ENCODE data around the gene ADGRB2.

ADGRB2 gene

GRCh38 chr1:31761883-31762282 is 2.3 kb downstream of the ADGRB2 start:
- no peak overlapping the region for H2BK15ac ChIP-seq (ENCODE audit: low read depth, poor library complexity, severe bottlenecking)
- no peak overlapping the region for H3K4ac ChIP-seq (ENCODE audit: low read depth in 1 of 2, low read length in 2 of 2)
- peak overlapping the region in 1 of 2 experiments; percentile 78 for H3K4me3 ChIP-seq (ENCODE audit: insufficient read depth in 1 of 2, low read depth in 1 of 2, low read length in 2 of 2)
- no peak overlapping the region for H3K27ac ChIP-seq (ENCODE audit: low read length, poor library complexity, severe bottlenecking)
- H2BK120ac ChIP-seq (ENCODE audit: low read depth, low read length), result no peak overlapping the region
- H4K91ac ChIP-seq (ENCODE audit: low read length), result peak overlapping the region; percentile 28
- H3K9me3 ChIP-seq (ENCODE audit: control insufficient read depth, low read length), result no peaks in the 10 kb centered on the region
- no peak overlapping the region for H4K8ac ChIP-seq (ENCODE audit: low read length)
- H2AK5ac ChIP-seq (ENCODE audit: low read length, severe bottlenecking), result peak overlapping the region; percentile 62
- H3K14ac ChIP-seq (ENCODE audit: low read length in 2 of 2), result no peak overlapping the region
- H2BK5ac ChIP-seq (ENCODE audit: low read depth, low read length, poor library complexity, severe bottlenecking), result no peak overlapping the region
- H2BK12ac ChIP-seq (ENCODE audit: low read length in 2 of 2), result peak overlapping the region in 1 of 2 experiments; percentile 17
- no peak overlapping the region for H3K4me2 ChIP-seq (ENCODE audit: low read length, poor library complexity, severe bottlenecking)
- H3K79me1 ChIP-seq (replicated peaks; ENCODE audit: low read length, poor library complexity, severe bottlenecking), result no peaks in the 10 kb centered on the region
- H3K36me3 ChIP-seq (ENCODE audit: control insufficient read depth in 1 of 2, insufficient read depth in 2 of 2, low read depth in 1 of 2, low read length in 2 of 2), result no peaks in the 10 kb centered on the region
- peak overlapping the region; percentile 19 to 67 for H3K18ac ChIP-seq (ENCODE audit: low read depth in 1 of 2, low read length in 2 of 2)
- H3K9ac ChIP-seq (ENCODE audit: low read length), result peak overlapping the region; percentile 88
- peaks cover 14 to 17% of the 10 kb centered on the region in 2 experiments for H3K27me3 ChIP-seq (ENCODE audit: control insufficient read depth in 1 of 2, insufficient read depth in 1 of 2, low read length in 2 of 2)
- H2AFZ ChIP-seq (ENCODE audit: low read depth, low read length), result no peak overlapping the region
- H3K23ac ChIP-seq (ENCODE audit: low read length in 2 of 2), result no peak overlapping the region
- WGBS, result no CpG with 5 or more reads among the region's 6 CpGs
- peak; percentile 85 for DNase-seq
- H3K4me1 ChIP-seq (ENCODE audit: control insufficient read depth, insufficient read depth, low read depth, low read length), result peaks cover 55% of the 10 kb centered on the region

DNA sequence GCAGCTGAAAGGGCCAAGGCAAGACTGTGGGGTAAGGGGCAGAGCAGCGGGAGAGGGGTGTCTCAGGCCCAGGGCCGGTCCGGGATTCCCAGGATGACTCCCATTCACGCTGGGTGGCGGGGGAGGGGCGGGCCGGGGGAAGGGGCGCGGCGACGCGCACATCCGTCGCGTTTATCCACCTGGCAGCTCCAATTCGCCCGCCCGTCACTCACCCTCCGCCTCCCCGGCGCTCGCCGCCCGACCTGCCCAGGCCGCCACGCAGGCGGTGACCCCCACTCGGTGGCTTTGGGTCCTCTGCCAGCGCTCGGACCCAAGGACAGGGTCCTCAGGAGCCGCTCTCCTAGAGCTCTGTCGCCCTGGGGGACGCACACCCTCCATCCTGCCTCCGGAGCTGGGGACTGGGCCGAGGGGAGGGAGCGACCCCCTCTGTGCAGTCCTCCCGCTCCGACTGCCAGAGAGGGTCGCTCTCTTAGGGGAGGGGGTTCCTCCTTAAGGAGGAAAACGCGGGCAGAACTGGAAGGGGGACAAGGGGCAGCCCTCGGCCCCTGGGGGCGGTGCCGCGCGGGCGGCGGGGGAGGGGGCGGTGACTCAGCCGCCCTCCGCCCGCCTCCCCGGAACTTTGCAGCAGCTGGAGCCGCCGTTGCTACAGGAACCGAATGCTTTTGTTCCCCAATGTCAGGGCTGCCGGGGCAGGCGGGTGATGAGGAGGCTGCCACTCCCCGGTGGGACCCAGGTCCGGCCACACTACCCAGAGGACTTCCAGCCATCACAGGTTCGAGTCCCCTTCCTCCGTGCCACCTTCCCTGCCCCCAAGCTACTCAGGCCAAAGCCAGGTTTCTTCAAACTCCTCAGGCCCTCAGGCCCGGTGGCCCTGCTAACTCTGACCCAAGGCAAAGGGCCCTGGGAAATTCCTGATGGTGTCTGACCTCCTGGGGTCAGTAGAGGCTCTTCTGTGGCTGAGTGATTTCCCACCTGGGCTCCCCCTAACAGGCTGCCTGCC is 3.4 kb downstream of the ADGRB2 start:
- H3K4ac ChIP-seq (ENCODE audit: low read depth in 1 of 2, low read length in 2 of 2), result peak overlapping the region in 1 of 2 experiments; percentile 45
- H3K4me1 ChIP-seq (ENCODE audit: control insufficient read depth, insufficient read depth, low read depth, low read length), result peaks cover 48% of the 10 kb centered on the region
- H4K8ac ChIP-seq (ENCODE audit: low read length), result peak overlapping the region; percentile 73
- H3K4me3 ChIP-seq (ENCODE audit: insufficient read depth in 1 of 2, low read depth in 1 of 2, low read length in 2 of 2), result peak overlapping the region; percentile 59 to 78
- peak overlapping the region; percentile 30 to 90 for H2BK12ac ChIP-seq (ENCODE audit: low read length in 2 of 2)
- peak overlapping the region; percentile 91 for H4K91ac ChIP-seq (ENCODE audit: low read length)
- peak overlapping the region; percentile 77 for H2BK120ac ChIP-seq (ENCODE audit: low read depth, low read length)
- H3K9me3 ChIP-seq (ENCODE audit: control insufficient read depth, low read length), result no peaks in the 10 kb centered on the region
- H2BK15ac ChIP-seq (ENCODE audit: low read depth, poor library complexity, severe bottlenecking), result no peak overlapping the region
- no peak overlapping the region for H3K23ac ChIP-seq (ENCODE audit: low read length in 2 of 2)
- H3K14ac ChIP-seq (ENCODE audit: low read length in 2 of 2), result no peak overlapping the region
- peak overlapping the region; percentile 90 to 95 for H3K18ac ChIP-seq (ENCODE audit: low read depth in 1 of 2, low read length in 2 of 2)
- no peak overlapping the region for H2BK5ac ChIP-seq (ENCODE audit: low read depth, low read length, poor library complexity, severe bottlenecking)
- WGBS, result 2% methylated on average over 59 of the region's 63 CpGs
- H3K4me2 ChIP-seq (ENCODE audit: low read length, poor library complexity, severe bottlenecking), result peak overlapping the region; percentile 66
- H3K27me3 ChIP-seq (ENCODE audit: control insufficient read depth in 1 of 2, insufficient read depth in 1 of 2, low read length in 2 of 2), result peaks cover 7 to 17% of the 10 kb centered on the region in 2 experiments
- H3K36me3 ChIP-seq (ENCODE audit: control insufficient read depth in 1 of 2, insufficient read depth in 2 of 2, low read depth in 1 of 2, low read length in 2 of 2), result peaks cover 0 to 9% of the 10 kb centered on the region in 2 experiments
- H3K27ac ChIP-seq (ENCODE audit: low read length, poor library complexity, severe bottlenecking), result peak overlapping the region; percentile 36
- peak; percentile 83 for DNase-seq
- peak overlapping the region; percentile 88 for H3K9ac ChIP-seq (ENCODE audit: low read length)
- H2AK5ac ChIP-seq (ENCODE audit: low read length, severe bottlenecking), result peak overlapping the region; percentile 47
- no peaks in the 10 kb centered on the region for H3K79me1 ChIP-seq (replicated peaks; ENCODE audit: low read length, poor library complexity, severe bottlenecking)
- H2AFZ ChIP-seq (ENCODE audit: low read depth, low read length), result peak overlapping the region; percentile 62

DNA sequence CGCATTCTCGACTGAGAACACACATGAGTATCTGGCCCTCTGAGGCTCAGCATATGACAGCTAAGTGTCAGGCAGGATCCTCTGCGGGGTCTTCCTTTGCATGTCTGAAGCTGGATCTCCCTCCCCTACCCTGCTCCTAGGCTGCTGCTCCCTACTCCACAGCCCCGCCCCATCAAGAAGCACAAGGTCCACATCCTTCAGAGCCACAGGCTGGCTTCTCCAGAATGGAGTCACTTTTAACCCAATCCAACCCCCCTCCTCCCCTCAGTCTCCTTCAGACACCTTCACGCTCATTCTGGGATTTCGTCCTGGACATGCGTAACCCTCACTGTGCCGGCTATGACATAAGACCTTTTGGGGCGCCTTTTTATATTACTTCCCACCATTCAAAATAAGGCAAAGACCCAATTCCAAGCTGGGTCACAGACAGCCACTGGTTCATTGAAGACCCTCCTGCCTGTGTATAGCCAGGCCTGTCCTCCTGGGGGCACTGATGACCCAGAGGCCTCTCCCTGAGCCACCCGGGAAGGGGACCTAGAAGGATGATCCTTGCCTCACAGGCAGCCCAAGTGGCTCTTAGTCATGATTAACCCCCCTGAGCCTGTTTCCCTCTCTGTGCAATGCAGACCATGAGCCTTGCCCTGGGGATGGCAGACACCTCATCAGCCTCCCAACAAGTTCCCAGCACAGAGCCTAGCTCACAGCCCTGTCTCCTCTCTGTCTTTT is 4.7 kb downstream of the ADGRB2 start:
- Histone ChIP-seq H2BK15ac (ENCODE audit: low read depth, poor library complexity, severe bottlenecking) (no peak overlapping the region), H3K9me3 (ENCODE audit: control insufficient read depth, low read length) (no peaks in the 10 kb centered on the region), H3K4me1 (ENCODE audit: control insufficient read depth, insufficient read depth, low read depth, low read length) (peaks cover 45% of the 10 kb centered on the region), H3K23ac (ENCODE audit: low read length in 2 of 2) (peak overlapping the region in 1 of 2 experiments; percentile 10), H3K4ac (ENCODE audit: low read depth in 1 of 2, low read length in 2 of 2) (peak overlapping the region in 1 of 2 experiments; percentile 27), H3K79me1 (replicated peaks; ENCODE audit: low read length, poor library complexity, severe bottlenecking) (no peaks in the 10 kb centered on the region), H4K8ac (ENCODE audit: low read length) (no peak overlapping the region), H3K4me2 (ENCODE audit: low read length, poor library complexity, severe bottlenecking) (no peak overlapping the region), H3K9ac (ENCODE audit: low read length) (peak overlapping the region; percentile 88), H2BK5ac (ENCODE audit: low read depth, low read length, poor library complexity, severe bottlenecking) (no peak overlapping the region), H3K18ac (ENCODE audit: low read depth in 1 of 2, low read length in 2 of 2) (peak overlapping the region in 1 of 2 experiments; percentile 73), H3K27ac (ENCODE audit: low read length, poor library complexity, severe bottlenecking) (no peak overlapping the region), H2AK5ac (ENCODE audit: low read length, severe bottlenecking) (no peak overlapping the region), H3K4me3 (ENCODE audit: insufficient read depth in 1 of 2, low read depth in 1 of 2, low read length in 2 of 2) (no peak overlapping the region), H2BK12ac (ENCODE audit: low read length in 2 of 2) (peak overlapping the region; percentile 1 to 57), H2BK120ac (ENCODE audit: low read depth, low read length) (no peak overlapping the region), H2AFZ (ENCODE audit: low read depth, low read length) (no peak overlapping the region), H3K27me3 (ENCODE audit: control insufficient read depth in 1 of 2, insufficient read depth in 1 of 2, low read length in 2 of 2) (peaks cover 0 to 8% of the 10 kb centered on the region in 2 experiments), H4K91ac (ENCODE audit: low read length) (no peak overlapping the region), H3K36me3 (ENCODE audit: control insufficient read depth in 1 of 2, insufficient read depth in 2 of 2, low read depth in 1 of 2, low read length in 2 of 2) (peaks cover 0 to 9% of the 10 kb centered on the region in 2 experiments), H3K14ac (ENCODE audit: low read length in 2 of 2) (no peak overlapping the region)
- DNase-seq, result peak; percentile 65
- WGBS, result 70% methylated on average over 10 of the region's 10 CpGs

- no peak overlapping the region for H3K4ac ChIP-seq (ENCODE audit: low read depth in 1 of 2, low read length in 2 of 2)
- no peak overlapping the region for H3K9ac ChIP-seq (ENCODE audit: low read length)
- H4K91ac ChIP-seq (ENCODE audit: low read length), result no peak overlapping the region
- no peak overlapping the region for H2BK120ac ChIP-seq (ENCODE audit: low read depth, low read length)
- H3K79me1 ChIP-seq (replicated peaks; ENCODE audit: low read length, poor library complexity, severe bottlenecking), result no peaks in the 10 kb centered on the region
- no peak overlapping the region for H3K14ac ChIP-seq (ENCODE audit: low read length in 2 of 2)
- no peak for DNase-seq
- no peak overlapping the region for H2BK12ac ChIP-seq (ENCODE audit: low read length in 2 of 2)
- H3K4me1 ChIP-seq (ENCODE audit: control insufficient read depth, insufficient read depth, low read depth, low read length), result peaks cover 47% of the 10 kb centered on the region
- H2AFZ ChIP-seq (ENCODE audit: low read depth, low read length), result no peak overlapping the region
- H4K8ac ChIP-seq (ENCODE audit: low read length), result no peak overlapping the region
- peaks cover 0 to 7% of the 10 kb centered on the region in 2 experiments for H3K27me3 ChIP-seq (ENCODE audit: control insufficient read depth in 1 of 2, insufficient read depth in 1 of 2, low read length in 2 of 2)
- no peak overlapping the region for H2AK5ac ChIP-seq (ENCODE audit: low read length, severe bottlenecking)
- no peak overlapping the region for H3K27ac ChIP-seq (ENCODE audit: low read length, poor library complexity, severe bottlenecking)
- no peak overlapping the region for H3K4me3 ChIP-seq (ENCODE audit: insufficient read depth in 1 of 2, low read depth in 1 of 2, low read length in 2 of 2)
- H3K36me3 ChIP-seq (ENCODE audit: control insufficient read depth in 1 of 2, insufficient read depth in 2 of 2, low read depth in 1 of 2, low read length in 2 of 2), result peaks cover 0 to 9% of the 10 kb centered on the region in 2 experiments
- H3K4me2 ChIP-seq (ENCODE audit: low read length, poor library complexity, severe bottlenecking), result no peak overlapping the region
- WGBS, result 87% methylated on average over 7 of the region's 7 CpGs
- H2BK15ac ChIP-seq (ENCODE audit: low read depth, poor library complexity, severe bottlenecking), result no peak overlapping the region
- no peak overlapping the region for H3K23ac ChIP-seq (ENCODE audit: low read length in 2 of 2)
- H3K9me3 ChIP-seq (ENCODE audit: control insufficient read depth, low read length), result no peaks in the 10 kb centered on the region
- no peak overlapping the region for H2BK5ac ChIP-seq (ENCODE audit: low read depth, low read length, poor library complexity, severe bottlenecking)
- no peak overlapping the region for H3K18ac ChIP-seq (ENCODE audit: low read depth in 1 of 2, low read length in 2 of 2)
Measured at GRCh38 chr1:31758823-31759222, 5.3 kb downstream of the ADGRB2 start.

All from mesenchymal stem cell (in vitro differentiated cells and primary cell).